ENCODE data around the gene SPATA46. TPM values are rescaled to one million over a fixed set of nuclear protein-coding genes. Genes with fewer than 3 reads are reported as not detected.
A peak's percentile ranks its signal among the peaks of the same experiment; 100 is the strongest.

The SPATA46 gene
- polyA plus RNA-seq, 1 donor = 1.2 TPM

DNA sequence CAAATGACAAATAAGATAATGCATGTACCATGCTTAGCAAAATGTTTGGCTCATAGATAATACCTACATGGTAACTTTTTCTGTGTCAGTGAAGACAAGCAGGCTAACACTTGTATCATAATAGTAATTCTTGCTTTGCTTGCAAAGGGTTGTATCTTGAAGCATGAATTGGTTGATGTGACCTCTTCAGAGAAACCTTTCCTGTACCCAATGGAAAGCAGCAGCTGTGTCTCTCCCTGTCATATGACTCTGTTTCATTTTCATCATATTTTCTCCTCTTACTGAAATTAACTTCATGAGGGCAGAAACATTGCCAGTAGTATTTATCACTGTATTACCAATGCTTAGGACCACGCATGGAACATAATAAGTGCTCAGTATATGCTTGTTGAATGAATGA, 30.9 kb upstream of the SPATA46 start:
- Histone ChIP-seq H3K4me3 (ENCODE audit: low read length) (no peak overlapping the region), H3K9me3 (ENCODE audit: control insufficient read depth, low read depth, low read length) (no peaks in the 10 kb centered on the region), H3K4me1 (ENCODE audit: control insufficient read depth, insufficient read depth, low read length) (no peaks in the 10 kb centered on the region), H3K36me3 (ENCODE audit: control insufficient read depth, insufficient read depth, low read length) (no peaks in the 10 kb centered on the region), H3K27ac (ENCODE audit: low read length) (no peak overlapping the region), H3K27me3 (ENCODE audit: control insufficient read depth, insufficient read depth, low read length) (no peaks in the 10 kb centered on the region)
- no peak for DNase-seq
- no CpG with 5 or more reads among the region's 1 CpG for WGBS (ENCODE audit: insufficient coverage, low lambda C conversion rate)

GRCh38 chr1:162406811-162407210, 30.2 kb upstream of the SPATA46 start:
- DNase-seq = no peak
- Histone ChIP-seq H3K27ac (ENCODE audit: low read length) (no peak overlapping the region), H3K4me3 (ENCODE audit: low read length) (no peak overlapping the region), H3K36me3 (ENCODE audit: control insufficient read depth, insufficient read depth, low read length) (no peaks in the 10 kb centered on the region), H3K9me3 (ENCODE audit: control insufficient read depth, low read depth, low read length) (no peaks in the 10 kb centered on the region), H3K27me3 (ENCODE audit: control insufficient read depth, insufficient read depth, low read length) (no peaks in the 10 kb centered on the region), H3K4me1 (ENCODE audit: control insufficient read depth, insufficient read depth, low read length) (no peaks in the 10 kb centered on the region)
- WGBS (ENCODE audit: insufficient coverage, low lambda C conversion rate) = no CpG with 5 or more reads among the region's 2 CpGs

GRCh38 chr1:162405800-162406199, 29.1 kb upstream of the SPATA46 start:
- Histone ChIP-seq H3K4me1 (ENCODE audit: control insufficient read depth, insufficient read depth, low read length) (no peaks in the 10 kb centered on the region), H3K4me3 (ENCODE audit: low read length) (no peak overlapping the region), H3K27me3 (ENCODE audit: control insufficient read depth, insufficient read depth, low read length) (no peaks in the 10 kb centered on the region), H3K27ac (ENCODE audit: low read length) (no peak overlapping the region), H3K36me3 (ENCODE audit: control insufficient read depth, insufficient read depth, low read length) (no peaks in the 10 kb centered on the region), H3K9me3 (ENCODE audit: control insufficient read depth, low read depth, low read length) (no peaks in the 10 kb centered on the region)
- DNase-seq = no peak
- 0% methylated on average over 1 of the region's 5 CpGs for WGBS (ENCODE audit: insufficient coverage, low lambda C conversion rate)

DNA sequence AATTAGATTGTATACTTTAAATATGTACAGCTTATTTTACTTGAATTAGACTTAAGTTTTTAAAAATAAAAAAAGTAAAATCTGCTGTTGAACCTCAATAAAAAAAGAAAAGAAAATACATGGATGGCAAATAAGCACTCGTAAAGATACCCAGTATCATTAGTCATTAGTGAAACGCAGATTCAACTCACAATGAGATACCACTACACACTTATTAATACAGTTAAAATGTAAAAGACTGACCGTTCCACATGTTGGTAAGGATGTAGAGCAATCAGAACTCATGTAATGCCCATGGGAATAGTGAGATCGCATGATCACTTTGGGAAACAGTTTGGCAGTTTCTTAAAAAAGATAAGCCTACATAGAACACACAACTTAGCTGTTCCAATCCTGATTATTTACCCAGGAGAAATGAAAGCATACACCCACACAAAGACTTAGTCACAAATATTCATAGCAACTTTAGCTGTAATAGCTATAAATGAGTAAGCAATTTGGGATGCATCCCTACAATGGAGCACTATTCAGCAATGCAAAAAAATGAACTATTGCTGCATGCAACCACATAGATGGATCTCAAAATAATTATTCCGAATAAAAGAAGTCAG, 28.0 kb upstream of the SPATA46 start:
- 100% methylated on average over 2 of the region's 5 CpGs for WGBS (ENCODE audit: insufficient coverage, low lambda C conversion rate)
- Histone ChIP-seq H3K9me3 (ENCODE audit: control insufficient read depth, low read depth, low read length) (no peaks in the 10 kb centered on the region), H3K36me3 (ENCODE audit: control insufficient read depth, insufficient read depth, low read length) (no peaks in the 10 kb centered on the region), H3K4me1 (ENCODE audit: control insufficient read depth, insufficient read depth, low read length) (no peaks in the 10 kb centered on the region), H3K27ac (ENCODE audit: low read length) (no peak overlapping the region), H3K27me3 (ENCODE audit: control insufficient read depth, insufficient read depth, low read length) (no peaks in the 10 kb centered on the region), H3K4me3 (ENCODE audit: low read length) (no peak overlapping the region)
- no peak for DNase-seq

DNA sequence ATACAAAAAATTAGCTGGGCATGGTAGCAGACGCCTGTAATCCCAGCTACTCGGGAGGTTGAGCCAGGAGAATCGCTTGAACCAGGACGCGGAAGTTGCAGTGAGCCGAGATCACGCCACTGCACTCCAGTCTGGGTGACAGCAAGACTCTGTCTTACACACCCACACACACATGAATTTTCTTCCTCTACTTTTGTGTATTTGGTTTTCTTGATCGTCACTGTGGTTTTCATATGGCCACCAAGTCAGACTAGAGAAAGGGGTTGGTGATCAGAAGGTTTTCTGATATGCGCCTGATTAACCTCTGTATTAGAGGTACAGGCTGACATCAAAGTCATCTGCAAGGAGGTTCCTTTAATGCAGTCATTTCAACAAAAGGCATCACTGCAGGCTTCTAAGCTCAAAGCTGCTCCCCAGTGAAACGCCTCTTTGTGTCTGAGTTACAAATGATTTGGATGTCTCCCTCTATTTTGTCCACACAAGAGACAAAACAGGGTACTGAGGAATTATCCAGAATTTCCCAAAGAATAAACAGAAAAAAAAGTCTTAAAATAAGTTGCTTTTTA, 24.2 kb upstream of the SPATA46 start:
- H3K27me3 ChIP-seq (ENCODE audit: control insufficient read depth, insufficient read depth, low read length) = peaks cover 3% of the 10 kb centered on the region
- no peaks in the 10 kb centered on the region for H3K4me1 ChIP-seq (ENCODE audit: control insufficient read depth, insufficient read depth, low read length)
- H3K9me3 ChIP-seq (ENCODE audit: control insufficient read depth, low read depth, low read length) = no peaks in the 10 kb centered on the region
- no peak overlapping the region for H3K4me3 ChIP-seq (ENCODE audit: low read length)
- DNase-seq = no peak
- no peaks in the 10 kb centered on the region for H3K36me3 ChIP-seq (ENCODE audit: control insufficient read depth, insufficient read depth, low read length)
- no peak overlapping the region for H3K27ac ChIP-seq (ENCODE audit: low read length)
- no CpG with 5 or more reads among the region's 10 CpGs for WGBS (ENCODE audit: insufficient coverage, low lambda C conversion rate)

DNA sequence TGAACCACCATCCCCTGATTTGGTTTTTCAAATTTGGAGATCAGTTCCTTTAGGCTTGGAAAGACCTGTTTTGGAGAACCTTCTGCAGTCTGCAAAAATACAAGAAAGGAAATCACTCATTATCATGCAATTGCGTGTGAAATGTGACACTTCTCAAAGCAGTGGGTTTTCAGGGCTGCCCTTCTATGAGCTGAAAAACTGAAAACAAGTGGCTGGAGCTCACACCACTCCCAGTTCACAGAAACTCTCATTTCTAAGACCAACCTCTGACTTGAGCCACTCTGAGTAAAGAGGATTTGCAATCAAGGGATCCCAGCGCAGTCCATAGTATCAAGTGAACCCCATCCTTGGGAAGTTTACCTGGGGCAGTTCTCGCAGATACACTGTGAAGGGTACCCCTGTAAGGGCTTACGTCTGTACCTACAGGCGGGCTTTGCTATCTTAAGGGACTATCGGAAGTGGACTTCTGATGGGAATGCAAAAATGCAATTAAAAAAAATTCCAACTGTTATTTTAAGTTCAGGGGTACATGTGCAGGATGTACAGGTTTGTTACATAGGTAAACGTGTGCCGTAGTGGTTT, 22.4 kb upstream of the SPATA46 start:
- Histone ChIP-seq H3K4me3 (ENCODE audit: low read length) (no peak overlapping the region), H3K9me3 (ENCODE audit: control insufficient read depth, low read depth, low read length) (no peaks in the 10 kb centered on the region), H3K36me3 (ENCODE audit: control insufficient read depth, insufficient read depth, low read length) (no peaks in the 10 kb centered on the region), H3K27ac (ENCODE audit: low read length) (no peak overlapping the region), H3K4me1 (ENCODE audit: control insufficient read depth, insufficient read depth, low read length) (no peaks in the 10 kb centered on the region), H3K27me3 (ENCODE audit: control insufficient read depth, insufficient read depth, low read length) (peaks cover 3% of the 10 kb centered on the region)
- no peak for DNase-seq
- WGBS (ENCODE audit: insufficient coverage, low lambda C conversion rate) = no CpG with 5 or more reads among the region's 8 CpGs

GRCh38 chr1:162397943-162398560, 21.4 kb upstream of the SPATA46 start:
- H3K36me3 ChIP-seq (ENCODE audit: control insufficient read depth, insufficient read depth, low read length) = no peaks in the 10 kb centered on the region
- H3K9me3 ChIP-seq (ENCODE audit: control insufficient read depth, low read depth, low read length) = no peaks in the 10 kb centered on the region
- H3K27ac ChIP-seq (ENCODE audit: low read length) = no peak overlapping the region
- no CpG with 5 or more reads among the region's 3 CpGs for WGBS (ENCODE audit: insufficient coverage, low lambda C conversion rate)
- no peaks in the 10 kb centered on the region for H3K4me1 ChIP-seq (ENCODE audit: control insufficient read depth, insufficient read depth, low read length)
- H3K27me3 ChIP-seq (ENCODE audit: control insufficient read depth, insufficient read depth, low read length) = peaks cover 3% of the 10 kb centered on the region
- DNase-seq = no peak
- H3K4me3 ChIP-seq (ENCODE audit: low read length) = no peak overlapping the region

- H3K27ac ChIP-seq (ENCODE audit: low read length) = no peak overlapping the region
- no peaks in the 10 kb centered on the region for H3K9me3 ChIP-seq (ENCODE audit: control insufficient read depth, low read depth, low read length)
- H3K36me3 ChIP-seq (ENCODE audit: control insufficient read depth, insufficient read depth, low read length) = no peaks in the 10 kb centered on the region
- WGBS (ENCODE audit: insufficient coverage, low lambda C conversion rate) = no CpG with 5 or more reads among the region's 3 CpGs
- H3K27me3 ChIP-seq (ENCODE audit: control insufficient read depth, insufficient read depth, low read length) = peaks cover 3% of the 10 kb centered on the region
- no peak for DNase-seq
- H3K4me3 ChIP-seq (ENCODE audit: low read length) = no peak overlapping the region
- H3K4me1 ChIP-seq (ENCODE audit: control insufficient read depth, insufficient read depth, low read length) = no peaks in the 10 kb centered on the region
Observed at GRCh38 chr1:162397039-162397448, 20.4 kb upstream of the SPATA46 start.

- H3K27ac ChIP-seq (ENCODE audit: low read length) = no peak overlapping the region
- H3K9me3 ChIP-seq (ENCODE audit: control insufficient read depth, low read depth, low read length) = no peaks in the 10 kb centered on the region
- H3K4me3 ChIP-seq (ENCODE audit: low read length) = no peak overlapping the region
- no CpG with 5 or more reads among the region's 3 CpGs for WGBS (ENCODE audit: insufficient coverage, low lambda C conversion rate)
- H3K4me1 ChIP-seq (ENCODE audit: control insufficient read depth, insufficient read depth, low read length) = peaks cover 6% of the 10 kb centered on the region
- peaks cover 3% of the 10 kb centered on the region for H3K27me3 ChIP-seq (ENCODE audit: control insufficient read depth, insufficient read depth, low read length)
- no peaks in the 10 kb centered on the region for H3K36me3 ChIP-seq (ENCODE audit: control insufficient read depth, insufficient read depth, low read length)
- no peak for DNase-seq
Observed at GRCh38 chr1:162396201-162396906, 19.7 kb upstream of the SPATA46 start.

- Histone ChIP-seq H3K4me3 (ENCODE audit: low read length) (no peak overlapping the region), H3K27me3 (ENCODE audit: control insufficient read depth, insufficient read depth, low read length) (no peaks in the 10 kb centered on the region), H3K27ac (ENCODE audit: low read length) (no peak overlapping the region), H3K4me1 (ENCODE audit: control insufficient read depth, insufficient read depth, low read length) (peaks cover 30% of the 10 kb centered on the region), H3K36me3 (ENCODE audit: control insufficient read depth, insufficient read depth, low read length) (no peaks in the 10 kb centered on the region), H3K9me3 (ENCODE audit: control insufficient read depth, low read depth, low read length) (peaks cover 3% of the 10 kb centered on the region)
- WGBS (ENCODE audit: insufficient coverage, low lambda C conversion rate) = no CpG with 5 or more reads among the region's 4 CpGs
- DNase-seq = peak in 1 of 2 donors; percentile 63
Observed at GRCh38 chr1:162391790-162392563, 15.3 kb upstream of the SPATA46 start.

Data from large intestine (tissue), 3 donors.